Measurements from ENCODE around the gene TMEM115. TPM values are rescaled to one million over a fixed set of nuclear protein-coding genes. Genes with fewer than 3 reads are reported as not detected.
A peak's percentile ranks its signal among the peaks of the same experiment; 100 is the strongest.

TMEM115 gene
- total RNA-seq, 1 donor from 2014 or later, result 40.1 TPM

GRCh38 chr3:50375258-50375931, 16.1 kb upstream of the TMEM115 start:
- no peaks in the 10 kb centered on the region for H3K4me1 ChIP-seq
- no peaks in the 10 kb centered on the region for H3K9me3 ChIP-seq
- no peak for TF ChIP-seq CTCF (IDR thresholded peaks at IDR 0.05)
- ATAC-seq, result peak; percentile 3
- intact Hi-C loops (cut with DNase I), result no loop called here
- H3K27me3 ChIP-seq, result no peaks in the 10 kb centered on the region
- peaks cover 11% of the 10 kb centered on the region for H3K36me3 ChIP-seq
- H3K27ac ChIP-seq, result no peak overlapping the region
- DNase-seq, result no peak
- H3K4me3 ChIP-seq, result no peak overlapping the region

- intact Hi-C loops (cut with DNase I), result no loop called here
- no peak for TF ChIP-seq CTCF (IDR thresholded peaks at IDR 0.05)
- Histone ChIP-seq H3K4me1 (no peaks in the 10 kb centered on the region), H3K27me3 (no peaks in the 10 kb centered on the region), H3K27ac (no peak overlapping the region), H3K9me3 (no peaks in the 10 kb centered on the region), H3K4me3 (no peak overlapping the region), H3K36me3 (peaks cover 11% of the 10 kb centered on the region)
- no peak for ATAC-seq
- DNase-seq, result no peak
Measured at GRCh38 chr3:50374363-50375257, 15.3 kb upstream of the TMEM115 start.

GRCh38 chr3:50373146-50374051, 14.1 kb upstream of the TMEM115 start:
- Histone ChIP-seq H3K9me3 (no peaks in the 10 kb centered on the region), H3K27ac (no peak overlapping the region), H3K27me3 (no peaks in the 10 kb centered on the region), H3K36me3 (peaks cover 4% of the 10 kb centered on the region), H3K4me1 (no peaks in the 10 kb centered on the region), H3K4me3 (no peak overlapping the region)
- no peak for TF ChIP-seq CTCF (IDR thresholded peaks at IDR 0.05)
- DNase-seq, result no peak
- ATAC-seq, result no peak
- intact Hi-C loops (cut with DNase I), result no loop called here

- H3K9me3 ChIP-seq, result no peaks in the 10 kb centered on the region
- H3K4me3 ChIP-seq, result no peak overlapping the region
- no peaks in the 10 kb centered on the region for H3K27me3 ChIP-seq
- intact Hi-C loops (cut with DNase I), result no loop called here
- no peak for TF ChIP-seq CTCF (IDR thresholded peaks at IDR 0.05)
- no peaks in the 10 kb centered on the region for H3K36me3 ChIP-seq
- H3K27ac ChIP-seq, result no peak overlapping the region
- ATAC-seq (no peak), DNase-seq (no peak)
- no peaks in the 10 kb centered on the region for H3K4me1 ChIP-seq
Measured at GRCh38 chr3:50372349-50372748, 13.0 kb upstream of the TMEM115 start.

GRCh38 chr3:50371133-50371685, 11.9 kb upstream of the TMEM115 start:
- no peak for TF ChIP-seq CTCF (IDR thresholded peaks at IDR 0.05)
- intact Hi-C loops (cut with DNase I), result no loop called here

More at GRCh38 chr3:50371133-50371685, 11.9 kb upstream of the TMEM115 start:
- Histone ChIP-seq H3K27me3 (no peaks in the 10 kb centered on the region), H3K36me3 (no peaks in the 10 kb centered on the region), H3K4me1 (no peaks in the 10 kb centered on the region), H3K4me3 (no peak overlapping the region), H3K9me3 (no peaks in the 10 kb centered on the region), H3K27ac (no peak overlapping the region)
- DNase-seq, result no peak
- ATAC-seq, result no peak
